Smooth muscle cell (in vitro differentiated cells): ENCODE measurements around the gene VAV2. TPM values are rescaled to one million over a fixed set of nuclear protein-coding genes. Genes with fewer than 3 reads are reported as not detected.
"Not testable (repeated sequence)": the region's sequence is repeated elsewhere in the genome, so short reads cannot be mapped to it uniquely, and the experiment has no call there.

Source experiments
- DNase-seq: peaks from one replicate; lab custom pipeline; 2025; ENCODE audit not compliant: unreplicated experiment; lab: John Stamatoyannopoulos, UW
- H2AFZ ChIP-seq: fragments of 200-600 bp; sonication (generic); 2 replicates; pipeline ENCODE4 v1.6.0; 2016; ENCODE audit warnings: antibody characterized with exemption, low read depth, mild to moderate bottlenecking
- H3F3A ChIP-seq: fragments of 200-600 bp; sonication (generic); 2 replicates; pipeline ENCODE4 v1.6.0; 2017; ENCODE audit warnings: antibody characterized with exemption, low read depth
- H3K27ac ChIP-seq: fragments of 200-600 bp; sonication (generic); 2 replicates; pipeline ENCODE4 v1.5.1; 2016; ENCODE audit warnings: low read depth, mild to moderate bottlenecking
- H3K27me3 ChIP-seq: fragments of 200-600 bp; sonication (generic); 2 replicates; pipeline ENCODE4 v1.6.1; 2016; ENCODE audit warnings: low read depth, mild to moderate bottlenecking
- H3K36me3 ChIP-seq: fragments of 200-600 bp; sonication (generic); 2 replicates; pipeline ENCODE4 v1.5.1; 2016; ENCODE audit warnings: low read depth
- H3K4me1 ChIP-seq: fragments of 200-600 bp; sonication (generic); 2 replicates; pipeline ENCODE4 v1.5.1; 2016; ENCODE audit warnings: low read depth
- H3K4me2 ChIP-seq: fragments of 200-600 bp; sonication (generic); 2 replicates; pipeline ENCODE4 v1.6.0; 2016; ENCODE audit warnings: mild to moderate bottlenecking
- H3K4me3 ChIP-seq: fragments of 200-600 bp; sonication (generic); 2 replicates; pipeline ENCODE4 v1.5.1; 2016; ENCODE audit warnings: mild to moderate bottlenecking
- H3K79me2 ChIP-seq: fragments of 200-600 bp; sonication (generic); 2 replicates; pipeline ENCODE4 v1.6.0; 2016; ENCODE audit warnings: low read depth, mild to moderate bottlenecking
- H3K9ac ChIP-seq: fragments of 200-600 bp; sonication (generic); 2 replicates; pipeline ENCODE4 v1.6.0; 2016; ENCODE audit warnings: low read depth
- H3K9me3 ChIP-seq: fragments of 200-600 bp; sonication (generic); replicated peaks from 2 replicates; pipeline ENCODE4 v1.5.1; 2016; ENCODE audit warnings: low read depth
- H4K20me1 ChIP-seq: fragments of 200-600 bp; sonication (generic); 2 replicates; pipeline ENCODE4 v1.6.0; 2016; ENCODE audit warnings: low read depth
- WGBS: methylation state at CpG from one replicate; pipeline ENCODE4 v1.1.7; 2016; ENCODE audit warnings: low lambda C conversion rate; 5-methylcytosine and 5-hydroxymethylcytosine counted together
- polyA plus RNA-seq: library from polyadenylated mRNA; unstranded; fragments of >200 nt; fragmentation: Nextera tagmentation; extraction: Ambion mirVana; gene quantifications from 2 replicates; pipeline ENCODE4 v1.2.1, GENCODE V29; 2016
- total RNA-seq: library from RNA; depleted of rRNA; stranded (reverse); fragments of >200 nt; gene quantifications from 2 replicates; pipeline ENCODE4 v1.2.3, GENCODE V29; 2014
- TF ChIP-seq, protein P1 (sequence below): fragments of 200-600 bp; sonication (generic); IDR thresholded peaks from 2 replicates; pipeline ENCODE4 v1.5.1; 2017; ENCODE audit warnings: borderline replicate concordance, mild to moderate bottlenecking, antibody characterized with exemption; ENCODE audit not compliant: insufficient read depth, poor library complexity, severe bottlenecking

Gene VAV2
- total and polyA plus RNA-seq, 2 experiments from 2014 or later: 26.2 to 35.3 TPM

DNA sequence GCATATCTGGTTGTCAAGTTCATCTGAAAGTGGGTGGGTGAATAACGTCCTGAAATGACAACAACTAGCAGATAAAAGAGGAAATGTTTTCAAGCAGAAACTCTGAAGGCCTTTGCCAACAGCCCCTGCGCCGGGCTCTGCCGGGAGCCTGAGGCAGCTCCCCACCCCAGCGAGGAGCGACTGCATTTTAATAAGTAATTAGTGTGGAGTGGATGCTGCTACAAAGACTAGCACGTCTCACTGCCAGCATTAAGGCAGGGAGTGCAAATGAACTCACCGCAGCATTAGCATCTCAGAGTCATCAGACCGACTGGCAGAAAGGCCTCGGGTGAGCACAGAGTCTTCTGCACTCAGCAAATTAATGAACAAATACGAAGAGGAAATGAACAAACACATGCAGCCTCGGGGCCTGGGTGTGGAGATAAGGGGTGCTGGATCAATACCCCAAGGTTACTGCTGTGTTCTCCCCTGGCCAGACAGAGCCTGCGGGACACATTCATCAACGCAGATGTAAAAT, 63.8 kb downstream of the VAV2 start:
- Histone ChIP-seq H3K4me2 (no peak overlapping the region), H3K4me3 (no peak overlapping the region), H3K27me3 (no peaks in the 10 kb centered on the region), H4K20me1 (peaks cover 100% of the 10 kb centered on the region), H3K9ac (no peak overlapping the region), H2AFZ (no peak overlapping the region), H3K36me3 (no peaks in the 10 kb centered on the region), H3K9me3 (no peaks in the 10 kb centered on the region), H3K79me2 (peaks cover 86% of the 10 kb centered on the region), H3K4me1 (no peaks in the 10 kb centered on the region), H3F3A (no peaks in the 10 kb centered on the region), H3K27ac (no peak overlapping the region)
- DNase-seq: no peak
- 92% methylated on average over 14 of the region's 14 CpGs for WGBS
- TF ChIP-seq, protein P1, sequence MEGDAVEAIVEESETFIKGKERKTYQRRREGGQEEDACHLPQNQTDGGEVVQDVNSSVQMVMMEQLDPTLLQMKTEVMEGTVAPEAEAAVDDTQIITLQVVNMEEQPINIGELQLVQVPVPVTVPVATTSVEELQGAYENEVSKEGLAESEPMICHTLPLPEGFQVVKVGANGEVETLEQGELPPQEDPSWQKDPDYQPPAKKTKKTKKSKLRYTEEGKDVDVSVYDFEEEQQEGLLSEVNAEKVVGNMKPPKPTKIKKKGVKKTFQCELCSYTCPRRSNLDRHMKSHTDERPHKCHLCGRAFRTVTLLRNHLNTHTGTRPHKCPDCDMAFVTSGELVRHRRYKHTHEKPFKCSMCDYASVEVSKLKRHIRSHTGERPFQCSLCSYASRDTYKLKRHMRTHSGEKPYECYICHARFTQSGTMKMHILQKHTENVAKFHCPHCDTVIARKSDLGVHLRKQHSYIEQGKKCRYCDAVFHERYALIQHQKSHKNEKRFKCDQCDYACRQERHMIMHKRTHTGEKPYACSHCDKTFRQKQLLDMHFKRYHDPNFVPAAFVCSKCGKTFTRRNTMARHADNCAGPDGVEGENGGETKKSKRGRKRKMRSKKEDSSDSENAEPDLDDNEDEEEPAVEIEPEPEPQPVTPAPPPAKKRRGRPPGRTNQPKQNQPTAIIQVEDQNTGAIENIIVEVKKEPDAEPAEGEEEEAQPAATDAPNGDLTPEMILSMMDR: no peak

GRCh38 chr9:133927041-133927440, 65.1 kb downstream of the VAV2 start:
- 80% methylated on average over 6 of the region's 6 CpGs for WGBS
- H3K36me3 ChIP-seq: no peaks in the 10 kb centered on the region
- TF ChIP-seq, protein P1: no peak
- H4K20me1 ChIP-seq: peaks cover 100% of the 10 kb centered on the region
- H3K79me2 ChIP-seq: peaks cover 86% of the 10 kb centered on the region
- no peaks in the 10 kb centered on the region for H3K9me3 ChIP-seq
- H3K4me2 ChIP-seq: no peak overlapping the region
- no peaks in the 10 kb centered on the region for H3K4me1 ChIP-seq
- no peak overlapping the region for H3K4me3 ChIP-seq
- no peak overlapping the region for H3K27ac ChIP-seq
- DNase-seq: no peak
- no peak overlapping the region for H2AFZ ChIP-seq
- H3K9ac ChIP-seq: no peak overlapping the region
- H3F3A ChIP-seq: no peaks in the 10 kb centered on the region
- no peaks in the 10 kb centered on the region for H3K27me3 ChIP-seq

- Histone ChIP-seq H3K4me3 (no peak overlapping the region), H3K4me2 (no peak overlapping the region), H3F3A (no peaks in the 10 kb centered on the region), H2AFZ (no peak overlapping the region), H3K9ac (no peak overlapping the region), H3K36me3 (no peaks in the 10 kb centered on the region), H4K20me1 (peaks cover 100% of the 10 kb centered on the region), H3K9me3 (no peaks in the 10 kb centered on the region), H3K4me1 (no peaks in the 10 kb centered on the region), H3K27ac (no peak overlapping the region), H3K27me3 (no peaks in the 10 kb centered on the region), H3K79me2 (peaks cover 88% of the 10 kb centered on the region)
- DNase-seq: no peak
- TF ChIP-seq, protein P1: no peak
- WGBS: 98% methylated on average over 9 of the region's 9 CpGs
Observed at GRCh38 chr9:133926165-133926856, 65.8 kb downstream of the VAV2 start.

GRCh38 chr9:133924453-133924852, 67.7 kb downstream of the VAV2 start:
- Histone ChIP-seq H3K4me1 (no peaks in the 10 kb centered on the region), H3K4me3 (no peak overlapping the region), H4K20me1 (peaks cover 100% of the 10 kb centered on the region), H3K4me2 (no peak overlapping the region), H3F3A (no peaks in the 10 kb centered on the region), H2AFZ (no peak overlapping the region), H3K9me3 (no peaks in the 10 kb centered on the region), H3K79me2 (peaks cover 87% of the 10 kb centered on the region), H3K27me3 (no peaks in the 10 kb centered on the region), H3K36me3 (no peaks in the 10 kb centered on the region), H3K9ac (no peak overlapping the region), H3K27ac (no peak overlapping the region)
- TF ChIP-seq, protein P1: no peak
- DNase-seq: no peak
- WGBS: 92% methylated on average over 5 of the region's 5 CpGs

DNA sequence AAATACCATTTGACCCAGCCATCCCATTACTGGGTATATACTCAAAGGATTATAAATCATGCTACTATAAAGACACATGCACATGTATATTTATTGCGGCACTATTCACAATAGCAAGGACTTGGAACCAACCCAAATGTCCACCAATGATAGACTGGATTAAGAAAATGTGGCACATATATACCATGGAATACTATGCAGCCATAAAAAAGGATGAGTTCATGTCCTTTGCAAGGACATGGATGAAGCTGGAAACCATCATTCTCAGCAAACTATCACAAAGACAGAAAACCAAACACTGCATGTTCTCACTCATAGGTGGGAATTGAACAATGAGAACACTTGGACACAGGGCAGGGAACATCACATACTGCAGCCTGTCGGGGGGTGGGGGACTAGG, 68.5 kb downstream of the VAV2 start:
- not testable (repeated sequence) for H3K4me2 ChIP-seq
- WGBS: 100% methylated on average over 2 of the region's 2 CpGs
- H4K20me1 ChIP-seq: peaks cover 100% of the 10 kb centered on the region

More for the DNA sequence above, 68.5 kb downstream of the VAV2 start:
- not testable (repeated sequence) for H3K4me3 ChIP-seq, H3K27ac ChIP-seq, H3K9ac ChIP-seq, H3K4me1 ChIP-seq, H3K9me3 ChIP-seq, DNase-seq, H3F3A ChIP-seq, H2AFZ ChIP-seq, H3K36me3 ChIP-seq, H3K27me3 ChIP-seq
- H3K79me2 ChIP-seq: peaks cover 87% of the 10 kb centered on the region
